WTC11 (cell line): ENCODE results near the gene ACY1. TPM values are rescaled to one million over a fixed set of nuclear protein-coding genes. Genes with fewer than 3 reads are reported as not detected.

Experiments used
- AFF4 ChIP-seq: sonication (generic); formaldehyde crosslinking; IDR thresholded peaks from 2 replicates; pipeline ENCODE4 v1.8.1; 2023; ENCODE audit warnings: mild to moderate bottlenecking, missing genetic modification reagents, borderline replicate concordance
- CTCF ChIP-seq: fragments of 200-600 bp; IDR thresholded peaks from 2 replicates; pipeline ENCODE4 v1.8.0; 2022; ENCODE audit warnings: antibody characterized with exemption
- FOXJ3 ChIP-seq: sonication (generic); formaldehyde crosslinking; IDR thresholded peaks from 2 replicates; pipeline ENCODE4 v1.9.0; 2021; ENCODE audit warnings: missing genetic modification reagents, mild to moderate bottlenecking, borderline replicate concordance
- FOXK1 ChIP-seq: sonication (generic); formaldehyde crosslinking; IDR thresholded peaks from 2 replicates; pipeline ENCODE4 v1.8.0; 2022; ENCODE audit warnings: mild to moderate bottlenecking, moderate library complexity, missing genetic modification reagents
- GABPB1 ChIP-seq: sonication (generic); formaldehyde crosslinking; IDR thresholded peaks from 2 replicates; pipeline ENCODE4 v1.8.1; 2023; ENCODE audit warnings: mild to moderate bottlenecking, missing genetic modification reagents
- GRHL2 ChIP-seq: fragments of 250-450 bp; sonication (Bioruptor Pico); IDR thresholded peaks from 2 replicates; pipeline ENCODE4 v1.8.0; 2022; ENCODE audit warnings: mild to moderate bottlenecking, moderate library complexity; ENCODE audit not compliant: insufficient replicate concordance, severe bottlenecking
- JUN ChIP-seq: sonication (generic); formaldehyde crosslinking; IDR thresholded peaks from 2 replicates; pipeline ENCODE4 v1.8.0; 2023; ENCODE audit warnings: mild to moderate bottlenecking, missing genetic modification reagents
- KAT7 ChIP-seq: sonication (generic); formaldehyde crosslinking; IDR thresholded peaks from 2 replicates; pipeline ENCODE4 v1.8.1; 2023; ENCODE audit warnings: missing genetic modification reagents, mild to moderate bottlenecking, borderline replicate concordance
- MAX ChIP-seq: sonication (generic); formaldehyde crosslinking; IDR thresholded peaks from 2 replicates; pipeline ENCODE4 v1.8.0; 2022; ENCODE audit warnings: mild to moderate bottlenecking, missing genetic modification reagents
- ZNF121 ChIP-seq: sonication (generic); formaldehyde crosslinking; IDR thresholded peaks from 2 replicates; pipeline ENCODE4 v1.8.0; 2023; ENCODE audit warnings: missing genetic modification reagents
- ZNF423 ChIP-seq: fragments of 250-450 bp; sonication (Bioruptor Pico); IDR thresholded peaks from 2 replicates; pipeline ENCODE4 v2.1.2; 2022; ENCODE audit warnings: mild to moderate bottlenecking, moderate library complexity
- ZNF425 ChIP-seq: fragments of 250-450 bp; sonication (Bioruptor Pico); conservative IDR thresholded peaks from 2 replicates; pipeline ENCODE4 v1.9.0; 2021; ENCODE audit warnings: mild to moderate bottlenecking
- ZNF512 ChIP-seq: sonication (generic); formaldehyde crosslinking; IDR thresholded peaks from 2 replicates; pipeline ENCODE4 v1.8.1; 2022; ENCODE audit warnings: missing genetic modification reagents, borderline replicate concordance
- ZNF532 ChIP-seq: fragments of 250-450 bp; sonication (Bioruptor Pico); IDR thresholded peaks from 2 replicates; pipeline ENCODE4 v1.9.0; 2021; ENCODE audit warnings: mild to moderate bottlenecking, borderline replicate concordance
- total RNA-seq: library from RNA; stranded (reverse); gene quantifications from 3 replicates; pipeline ENCODE4 v1.2.3, GENCODE V29; 2021

The ACY1 gene
- total RNA-seq, 1 experiment from 2014 or later, result 53.8 TPM

GRCh38 chr3:51941798-51942602 is 41.3 kb upstream of the ACY1 start, which contains the start of the genes PARP3 and RRP9 (continued):
- TF ChIP-seq MAX (CRISPR knock-in tag) (peak; percentile 94), FOXK1 (CRISPR knock-in tag) (peak; percentile 86), ZNF512 (CRISPR knock-in tag) (no peak), ZNF121 (no peak), AFF4 (peak; percentile 75), ZNF425 (CRISPR knock-in tag) (no peak), JUN (CRISPR knock-in tag) (no peak), KAT7 (no peak), ZNF423 (CRISPR knock-in tag) (peak; percentile 96), FOXJ3 (CRISPR knock-in tag) (no peak), GABPB1 (CRISPR knock-in tag) (peak; percentile 82), ZNF532 (CRISPR knock-in tag) (no peak), GRHL2 (no peak), CTCF (peak; percentile 99)
